GM12865 (cell line): ENCODE measurements around the gene ITGAD.
A peak's percentile ranks its signal among the peaks of the same experiment; 100 is the strongest.

Source experiments
- DNase-seq: peaks from one replicate; pipeline ENCODE4 v3.0.0; 2010; ENCODE audit warnings: low read depth
- H3K4me3 ChIP-seq: 2 replicates; pipeline ENCODE4 v1.5.1; 2011; ENCODE audit warnings: mild to moderate bottlenecking, low read depth, low read length, control low read depth
- CTCF ChIP-seq: IDR thresholded peaks from 2 replicates; pipeline ENCODE4 v1.5.1; 2011; ENCODE audit warnings: low read length, control low read depth, low read depth, inconsistent platforms; ENCODE audit not compliant: insufficient read depth; ENCODE audit errors: missing control alignments

The ITGAD gene

GRCh38 chr16:31452631-31453106 lies 59.5 kb downstream of the ITGAD start:
- TF ChIP-seq CTCF: no peak
- H3K4me3 ChIP-seq: no peak overlapping the region
- DNase-seq: no peak

GRCh38 chr16:31453255-31454204 lies 60.4 kb downstream of the ITGAD start:
- TF ChIP-seq CTCF: no peak
- DNase-seq: no peak

GRCh38 chr16:31455601-31456314 lies 62.6 kb downstream of the ITGAD start:
- no peak for DNase-seq
- no peak overlapping the region for H3K4me3 ChIP-seq

More at GRCh38 chr16:31453255-31454204, 60.4 kb downstream of the ITGAD start:
- no peak overlapping the region for H3K4me3 ChIP-seq

GRCh38 chr16:31456988-31457360 lies 63.8 kb downstream of the ITGAD start:
- no peak for TF ChIP-seq CTCF
- H3K4me3 ChIP-seq: peak overlapping the region; percentile 80
- DNase-seq: no peak

More at GRCh38 chr16:31455601-31456314, 62.6 kb downstream of the ITGAD start:
- peak; percentile 41 for TF ChIP-seq CTCF

GRCh38 chr16:31458073-31458843 lies 65.1 kb downstream of the ITGAD start:
- DNase-seq: peak; percentile 82
- peak overlapping the region; percentile 80 for H3K4me3 ChIP-seq
- peak; percentile 21 for TF ChIP-seq CTCF
